Measurements from ENCODE around the gene PPP2R1B.

The PPP2R1B gene

DNA sequence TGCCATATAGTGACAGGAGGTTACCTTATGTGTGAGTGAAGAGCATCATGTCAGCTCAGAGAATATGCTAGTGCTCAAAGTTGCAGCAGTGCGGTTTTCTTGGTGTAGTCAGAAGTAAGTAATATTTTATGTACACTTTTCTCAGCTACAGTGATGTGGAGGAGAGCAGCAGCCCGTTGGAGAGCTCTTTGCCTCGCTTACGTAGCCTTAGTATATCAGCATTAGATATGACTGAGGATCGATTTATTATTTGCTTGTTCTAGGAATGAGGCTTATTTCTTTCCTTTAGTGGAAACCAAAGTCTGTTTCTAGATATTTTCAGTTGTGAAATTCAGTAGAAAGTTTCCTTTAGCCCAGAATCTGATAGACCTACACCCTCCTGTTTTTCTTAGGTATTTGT lies 63.6 kb downstream of the PPP2R1B start:
- TF ChIP-seq, protein P1, sequence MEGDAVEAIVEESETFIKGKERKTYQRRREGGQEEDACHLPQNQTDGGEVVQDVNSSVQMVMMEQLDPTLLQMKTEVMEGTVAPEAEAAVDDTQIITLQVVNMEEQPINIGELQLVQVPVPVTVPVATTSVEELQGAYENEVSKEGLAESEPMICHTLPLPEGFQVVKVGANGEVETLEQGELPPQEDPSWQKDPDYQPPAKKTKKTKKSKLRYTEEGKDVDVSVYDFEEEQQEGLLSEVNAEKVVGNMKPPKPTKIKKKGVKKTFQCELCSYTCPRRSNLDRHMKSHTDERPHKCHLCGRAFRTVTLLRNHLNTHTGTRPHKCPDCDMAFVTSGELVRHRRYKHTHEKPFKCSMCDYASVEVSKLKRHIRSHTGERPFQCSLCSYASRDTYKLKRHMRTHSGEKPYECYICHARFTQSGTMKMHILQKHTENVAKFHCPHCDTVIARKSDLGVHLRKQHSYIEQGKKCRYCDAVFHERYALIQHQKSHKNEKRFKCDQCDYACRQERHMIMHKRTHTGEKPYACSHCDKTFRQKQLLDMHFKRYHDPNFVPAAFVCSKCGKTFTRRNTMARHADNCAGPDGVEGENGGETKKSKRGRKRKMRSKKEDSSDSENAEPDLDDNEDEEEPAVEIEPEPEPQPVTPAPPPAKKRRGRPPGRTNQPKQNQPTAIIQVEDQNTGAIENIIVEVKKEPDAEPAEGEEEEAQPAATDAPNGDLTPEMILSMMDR (IDR thresholded peaks at IDR 0.05; ENCODE audit: borderline replicate concordance, control extremely low read depth, extremely low read depth, insufficient read depth, missing control alignments): no peak
- in situ Hi-C loops (cut with MboI; ENCODE audit: low sequenced_read_pairs, unreplicated experiment): no loop called here
- no peak for DNase-seq (ENCODE audit: low spot score)

DNA sequence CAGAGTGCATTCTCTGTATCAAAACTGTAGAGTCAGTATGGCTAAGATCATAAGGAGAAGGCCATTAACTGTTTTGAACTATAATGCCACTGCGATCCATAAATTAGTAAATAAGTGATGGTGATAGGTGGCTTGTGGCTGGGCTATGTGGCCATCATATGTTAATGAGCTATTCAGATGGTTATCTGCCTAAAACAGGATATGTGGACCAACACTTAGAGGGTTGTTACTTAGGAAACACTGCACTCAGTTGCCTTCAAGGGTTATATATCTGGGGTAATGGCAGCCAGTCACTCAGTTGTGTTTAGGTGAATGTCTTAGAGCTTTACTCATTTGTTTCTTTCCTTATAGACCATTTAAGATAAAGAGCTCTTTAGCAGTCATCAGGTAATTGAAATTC lies 66.0 kb downstream of the PPP2R1B start:
- TF ChIP-seq, protein P1 (IDR thresholded peaks at IDR 0.05; ENCODE audit: borderline replicate concordance, control extremely low read depth, extremely low read depth, insufficient read depth, missing control alignments): no peak
- no peak for DNase-seq (ENCODE audit: low spot score)
- in situ Hi-C loops (cut with MboI; ENCODE audit: low sequenced_read_pairs, unreplicated experiment): no loop called here

DNA sequence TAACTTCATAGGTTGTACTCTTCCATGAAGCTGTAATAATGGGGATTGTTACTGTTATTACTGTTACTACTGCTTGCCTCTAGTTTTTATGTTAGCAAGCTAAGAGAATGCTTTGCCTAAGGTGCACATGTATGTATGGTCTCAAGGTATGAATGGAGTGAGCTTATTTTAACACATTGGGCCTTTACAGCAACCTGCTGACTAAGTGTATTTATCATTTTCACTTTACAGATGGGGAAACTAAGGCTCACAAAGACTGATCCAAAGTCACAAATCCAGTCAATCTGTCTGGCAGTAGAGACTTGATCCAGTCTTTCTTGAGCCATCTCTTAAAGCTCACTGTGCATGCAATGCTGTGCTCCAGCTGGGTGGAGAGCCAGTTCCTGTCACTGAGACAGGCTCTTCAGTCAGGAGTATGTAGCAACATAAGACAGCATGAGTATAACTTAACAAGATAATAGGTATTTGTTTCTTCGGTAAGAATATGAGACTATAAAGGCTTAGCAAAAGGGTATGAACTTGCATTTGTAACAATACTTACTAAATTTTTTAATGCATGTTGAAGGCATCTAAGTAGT lies 66.5 kb downstream of the PPP2R1B start:
- no peak for DNase-seq (ENCODE audit: low spot score)
- in situ Hi-C loops (cut with MboI; ENCODE audit: low sequenced_read_pairs, unreplicated experiment): no loop called here
- TF ChIP-seq, protein P1 (IDR thresholded peaks at IDR 0.05; ENCODE audit: borderline replicate concordance, control extremely low read depth, extremely low read depth, insufficient read depth, missing control alignments): no peak

DNA sequence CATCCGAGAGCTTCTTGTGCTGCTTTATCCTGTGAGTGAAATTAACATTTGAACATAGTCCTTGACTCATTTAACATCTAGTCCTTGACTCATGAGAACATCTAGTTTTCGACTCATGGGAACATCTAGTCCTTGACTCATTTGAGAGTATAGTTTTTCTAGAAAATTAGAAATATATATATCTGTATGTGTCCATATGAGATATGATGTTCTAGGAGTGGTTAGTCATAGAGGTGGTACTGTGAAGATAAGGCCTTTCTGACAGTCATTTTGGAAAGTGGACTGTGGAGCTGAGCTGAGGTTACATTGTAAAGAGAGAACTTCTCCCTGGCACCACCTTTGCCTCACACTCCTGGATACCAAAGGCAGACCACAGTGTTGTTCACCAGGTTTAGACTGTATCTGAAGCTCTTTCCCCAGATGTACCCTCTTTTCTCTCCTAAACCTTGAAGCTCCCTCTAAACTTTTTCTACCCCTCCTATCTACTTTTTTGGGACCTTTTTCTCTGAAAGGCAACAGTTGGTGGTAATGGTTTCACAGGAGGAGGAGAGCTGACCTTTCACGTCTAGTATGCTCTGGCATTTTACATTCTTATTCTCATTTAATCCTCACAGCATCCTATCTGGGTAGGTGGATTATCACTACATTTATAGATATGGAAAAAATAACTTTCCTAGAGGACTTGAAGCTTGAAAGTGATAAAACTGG lies 67.2 kb downstream of the PPP2R1B start:
- no peak for DNase-seq (ENCODE audit: low spot score)
- TF ChIP-seq, protein P1 (IDR thresholded peaks at IDR 0.05; ENCODE audit: borderline replicate concordance, control extremely low read depth, extremely low read depth, insufficient read depth, missing control alignments): no peak
- in situ Hi-C loops (cut with MboI; ENCODE audit: low sequenced_read_pairs, unreplicated experiment): no loop called here

DNA sequence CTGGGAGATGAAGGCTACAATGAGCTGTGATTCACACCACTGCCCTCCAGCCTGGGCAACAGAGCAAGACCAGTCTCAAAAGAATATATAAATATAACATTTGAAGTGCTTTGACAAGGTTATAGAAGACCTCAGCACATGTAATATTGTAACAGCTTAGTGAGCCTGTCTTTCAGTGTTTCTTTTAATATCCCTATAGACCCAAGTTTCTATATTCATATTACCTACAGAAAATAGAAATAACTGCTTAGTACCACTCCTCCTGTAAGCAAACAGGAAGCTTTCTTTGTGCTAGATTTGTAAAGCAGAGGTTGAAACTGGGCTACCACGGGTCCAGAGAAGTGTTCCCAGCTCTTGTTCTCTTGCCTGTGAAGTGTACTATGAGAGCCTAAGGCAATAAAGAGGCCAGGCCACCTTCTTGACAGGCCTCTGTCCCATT lies 68.2 kb downstream of the PPP2R1B start:
- in situ Hi-C loops (cut with MboI; ENCODE audit: low sequenced_read_pairs, unreplicated experiment): no loop called here
- no peak for DNase-seq (ENCODE audit: low spot score)
- TF ChIP-seq, protein P1 (IDR thresholded peaks at IDR 0.05; ENCODE audit: borderline replicate concordance, control extremely low read depth, extremely low read depth, insufficient read depth, missing control alignments): no peak

DNA sequence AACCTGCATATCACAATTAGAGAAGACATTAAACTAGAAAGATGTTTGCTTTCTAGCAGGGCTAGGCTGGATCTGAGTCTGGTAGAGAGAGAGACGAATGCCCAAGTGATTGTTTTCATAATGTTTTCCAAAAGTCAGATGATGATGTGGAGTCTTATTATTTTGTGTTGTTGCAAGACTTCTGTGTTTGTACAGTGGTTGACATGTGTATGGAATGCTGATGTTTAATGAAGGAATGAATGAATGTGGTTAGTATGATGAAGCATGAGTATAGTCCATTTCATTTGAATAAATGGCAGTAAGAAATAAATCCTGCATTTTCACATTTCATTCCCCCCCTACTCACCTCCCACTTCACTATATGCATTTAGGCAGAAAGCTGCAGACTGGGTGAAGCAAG lies 69.6 kb downstream of the PPP2R1B start:
- no peak for DNase-seq (ENCODE audit: low spot score)
- in situ Hi-C loops (cut with MboI; ENCODE audit: low sequenced_read_pairs, unreplicated experiment): no loop called here
- TF ChIP-seq, protein P1 (IDR thresholded peaks at IDR 0.05; ENCODE audit: borderline replicate concordance, control extremely low read depth, extremely low read depth, insufficient read depth, missing control alignments): no peak
